Activated B cell treated with CpG ODN at 0.5 μM for 24 hours (primary cell): ENCODE results near the gene CELA3A. TPM values are rescaled to one million over a fixed set of nuclear protein-coding genes. Genes with fewer than 3 reads are reported as not detected.

Source experiments
- ATAC-seq: fragments of 200-7000 bp; cut with Tn5 transposase; one replicate; pipeline ENCODE4 v1.10.0; 2021; ENCODE audit warnings: low read depth, mild to moderate bottlenecking, moderate library complexity
- CTCF ChIA-PET: fragments of 350-600 bp; sonication (Branson Sonifier 250); formaldehyde crosslinking; loops from one replicate; lab custom pipeline; 2021; ENCODE audit warnings: antibody characterized with exemption; lab: Charles Lee
- POLR2A ChIA-PET: fragments of 350-600 bp; sonication (Branson Sonifier 250); formaldehyde crosslinking; loops from one replicate; lab custom pipeline; 2021; ENCODE audit warnings: antibody characterized with exemption; lab: Charles Lee
- DNase-seq: peaks from one replicate; pipeline ENCODE4 v3.0.0; 2022
- H3K27ac Mint-ChIP-seq: one replicate; pipeline ENCODE4 v1.8.0; 2020; ENCODE audit warnings: mixed read lengths
- H3K27me3 Mint-ChIP-seq: one replicate; pipeline ENCODE4 v1.8.0; 2021; ENCODE audit warnings: mixed read lengths
- H3K36me3 Mint-ChIP-seq: one replicate; pipeline ENCODE4 v1.8.0; 2021; ENCODE audit warnings: low read depth, mixed read lengths
- H3K4me1 Mint-ChIP-seq: one replicate; pipeline ENCODE4 v1.8.0; 2021; ENCODE audit warnings: mixed read lengths
- H3K4me3 Mint-ChIP-seq: one replicate; pipeline ENCODE4 v1.8.0; 2020; ENCODE audit warnings: mild to moderate bottlenecking, mixed read lengths
- H3K9me3 Mint-ChIP-seq: one replicate; pipeline ENCODE4 v1.8.0; 2020; ENCODE audit warnings: mixed read lengths
- intact Hi-C: fragments of 100-400 bp; cut with micrococcal nuclease; formaldehyde crosslinking; loops from one replicate; pipeline ENCODE4 v1.15.1; 2024
- total RNA-seq: library from RNA; stranded (reverse); gene quantifications from 2 replicates; pipeline ENCODE4 v1.2.3, GENCODE V29; 2022
- TF ChIP-seq, protein P1 (sequence below): fragments of 200-600 bp; IDR thresholded peaks from one replicate; pipeline ENCODE4 v1.8.0; 2022; ENCODE audit warnings: antibody characterized with exemption, mild to moderate bottlenecking

Gene CELA3A
- total RNA-seq, 1 donor from 2014 or later, result not detected

DNA sequence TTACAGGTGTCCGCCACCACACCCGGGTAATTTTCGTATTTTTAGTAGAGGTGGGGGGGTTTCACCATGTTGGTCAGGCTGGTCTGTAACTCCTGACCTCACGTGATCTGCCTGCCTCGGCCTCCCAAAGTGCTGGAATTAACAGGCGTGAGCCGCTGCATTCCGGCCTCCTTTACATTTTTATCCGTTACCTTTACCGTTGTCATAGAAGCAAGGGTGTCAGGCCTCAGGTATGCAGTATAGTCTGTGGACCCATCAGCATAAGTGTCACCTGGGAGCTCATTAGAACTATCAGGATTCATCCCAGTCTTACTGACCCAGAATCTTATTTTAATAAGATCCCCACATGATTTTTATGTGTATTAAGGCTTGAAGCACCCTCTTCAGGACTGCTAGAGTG lies 56.4 kb downstream of the CELA3A start:
- Mint-ChIP-seq H3K36me3 (peaks cover 53% of the 10 kb centered on the region), H3K4me1 (peaks cover 82% of the 10 kb centered on the region), H3K4me3 (no peak overlapping the region), H3K27ac (no peak overlapping the region), H3K9me3 (no peaks in the 10 kb centered on the region), H3K27me3 (no peaks in the 10 kb centered on the region)
- no peak for ATAC-seq
- ChIA-PET POLR2A (interaction anchor here (1.2 kb wide), 1 partner anchor 32 kb away, joined by 3 read pairs; no protein-coding TSS in a partner anchor), CTCF (no interaction called here)
- no peak for DNase-seq
- TF ChIP-seq, protein P1, sequence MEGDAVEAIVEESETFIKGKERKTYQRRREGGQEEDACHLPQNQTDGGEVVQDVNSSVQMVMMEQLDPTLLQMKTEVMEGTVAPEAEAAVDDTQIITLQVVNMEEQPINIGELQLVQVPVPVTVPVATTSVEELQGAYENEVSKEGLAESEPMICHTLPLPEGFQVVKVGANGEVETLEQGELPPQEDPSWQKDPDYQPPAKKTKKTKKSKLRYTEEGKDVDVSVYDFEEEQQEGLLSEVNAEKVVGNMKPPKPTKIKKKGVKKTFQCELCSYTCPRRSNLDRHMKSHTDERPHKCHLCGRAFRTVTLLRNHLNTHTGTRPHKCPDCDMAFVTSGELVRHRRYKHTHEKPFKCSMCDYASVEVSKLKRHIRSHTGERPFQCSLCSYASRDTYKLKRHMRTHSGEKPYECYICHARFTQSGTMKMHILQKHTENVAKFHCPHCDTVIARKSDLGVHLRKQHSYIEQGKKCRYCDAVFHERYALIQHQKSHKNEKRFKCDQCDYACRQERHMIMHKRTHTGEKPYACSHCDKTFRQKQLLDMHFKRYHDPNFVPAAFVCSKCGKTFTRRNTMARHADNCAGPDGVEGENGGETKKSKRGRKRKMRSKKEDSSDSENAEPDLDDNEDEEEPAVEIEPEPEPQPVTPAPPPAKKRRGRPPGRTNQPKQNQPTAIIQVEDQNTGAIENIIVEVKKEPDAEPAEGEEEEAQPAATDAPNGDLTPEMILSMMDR, result no peak
- intact Hi-C loops, result loop anchor here (2.0 kb wide), 1 partner anchor 17 kb away; no protein-coding TSS in a partner anchor

Other genes with a start within 250 kb of the CELA3A start
- gene USP48, start 218.5 kb upstream of the CELA3A start, total RNA-seq, result 86.3 and 97.3 TPM in 2 replicates
- gene LDLRAD2, start 189.4 kb upstream of the CELA3A start, total RNA-seq, result 0.64 and 0.67 TPM in 2 replicates
- 1.2 and 1.7 TPM in 2 replicates for gene HSPG2, start 64.3 kb upstream of the CELA3A start, total RNA-seq
- not detected in 2 replicates for gene CELA3B, start 24.6 kb upstream of the CELA3A start, total RNA-seq
- 310 and 324 TPM in 2 replicates for gene CDC42, start 51.1 kb downstream of the CELA3A start, total RNA-seq
- gene WNT4, start 141.4 kb downstream of the CELA3A start, total RNA-seq, result 6.5 and 7.9 TPM in 2 replicates